GM23338 (cell line): ENCODE measurements around the gene RAP1B. TPM values are rescaled to one million over a fixed set of nuclear protein-coding genes. Genes with fewer than 3 reads are reported as not detected.

ENCODE experiments used
- ATAC-seq: fragments of 200-7000 bp; cut with Tn5 transposase; 3 replicates; pipeline ENCODE4 v1.9.1; 2020
- DNase-seq: peaks from one replicate; pipeline ENCODE4 v3.0.0-alpha.2; 2015; ENCODE audit warnings: low spot score
- H2AFZ ChIP-seq: fragments of 200-600 bp; sonication (generic); 2 replicates; pipeline ENCODE4 v1.8.0; 2016; ENCODE audit warnings: antibody characterized with exemption, mild to moderate bottlenecking, moderate library complexity
- H3F3A ChIP-seq: fragments of 200-600 bp; sonication (generic); replicated peaks from 2 replicates; pipeline ENCODE4 v1.8.0; 2017; ENCODE audit warnings: antibody characterized with exemption, mixed run types, low read depth
- H3K27ac ChIP-seq: fragments of 200-600 bp; sonication (generic); 2 replicates; pipeline ENCODE4 v1.6.1; 2016; ENCODE audit warnings: low read depth
- H3K27me3 ChIP-seq: fragments of 200-600 bp; sonication (generic); 2 replicates; pipeline ENCODE4 v1.8.0; 2016; ENCODE audit warnings: mild to moderate bottlenecking, mixed run types, moderate library complexity; ENCODE audit not compliant: insufficient read depth
- H3K36me3 ChIP-seq: fragments of 200-600 bp; sonication (generic); 2 replicates; pipeline ENCODE4 v1.8.0; 2016; ENCODE audit warnings: mild to moderate bottlenecking; ENCODE audit not compliant: insufficient read depth
- H3K4me1 ChIP-seq: fragments of 200-600 bp; sonication (generic); 2 replicates; pipeline ENCODE4 v1.8.0; 2016; ENCODE audit warnings: mild to moderate bottlenecking, moderate library complexity; ENCODE audit not compliant: insufficient read depth
- H3K4me2 ChIP-seq: fragments of 200-600 bp; sonication (generic); 2 replicates; pipeline ENCODE4 v1.7.1; 2017; ENCODE audit warnings: mixed run types
- H3K4me3 ChIP-seq: fragments of 200-600 bp; sonication (generic); 2 replicates; pipeline ENCODE4 v1.6.1; 2016; ENCODE audit warnings: mixed run types
- H3K79me2 ChIP-seq: fragments of 200-600 bp; sonication (generic); replicated peaks from 2 replicates; pipeline ENCODE4 v1.8.0; 2017; ENCODE audit warnings: mild to moderate bottlenecking; ENCODE audit not compliant: insufficient read depth
- H3K9me2 ChIP-seq: fragments of 200-600 bp; sonication (generic); 2 replicates; pipeline ENCODE4 v1.8.0; 2017; ENCODE audit not compliant: insufficient read depth
- H4K20me1 ChIP-seq: fragments of 200-600 bp; sonication (generic); replicated peaks from 2 replicates; pipeline ENCODE4 v1.8.0; 2017; ENCODE audit warnings: mild to moderate bottlenecking; ENCODE audit not compliant: insufficient read depth
- H3K27ac Mint-ChIP-seq: 2 replicates; pipeline ENCODE4 v1.8.0; 2020; ENCODE audit warnings: inconsistent platforms, mild to moderate bottlenecking, moderate library complexity, mixed read lengths
- H3K27me3 Mint-ChIP-seq: 3 replicates; pipeline ENCODE4 v1.8.0; 2022; ENCODE audit warnings: low read depth, mild to moderate bottlenecking, moderate library complexity, mixed read lengths, inconsistent platforms; ENCODE audit not compliant: insufficient read depth, poor library complexity
- H3K36me3 Mint-ChIP-seq: 3 replicates; pipeline ENCODE4 v1.8.0; 2021; ENCODE audit warnings: low read depth, mild to moderate bottlenecking, inconsistent platforms, moderate library complexity, mixed read lengths
- H3K4me1 Mint-ChIP-seq: 3 replicates; pipeline ENCODE4 v1.8.0; 2020; ENCODE audit warnings: mild to moderate bottlenecking, inconsistent platforms, mixed read lengths
- H3K4me3 Mint-ChIP-seq: 3 replicates; pipeline ENCODE4 v1.8.0; 2021; ENCODE audit warnings: moderate library complexity, mild to moderate bottlenecking, inconsistent platforms, mixed read lengths
- H3K9me3 Mint-ChIP-seq: 3 replicates; pipeline ENCODE4 v1.8.0; 2020; ENCODE audit warnings: moderate library complexity, mild to moderate bottlenecking, inconsistent platforms, mixed read lengths
- CREB1 ChIP-seq: fragments of 250-450 bp; sonication (Bioruptor Pico); IDR thresholded peaks from 2 replicates; pipeline ENCODE4 v1.5.0; 2020; ENCODE audit warnings: low read depth, mild to moderate bottlenecking, moderate library complexity
- EZH2 ChIP-seq: fragments of 200-600 bp; sonication (generic); IDR thresholded peaks from one replicate; pipeline ENCODE4 v1.8.0; 2017; ENCODE audit warnings: antibody characterized with exemption, mild to moderate bottlenecking, low read depth; ENCODE audit not compliant: unreplicated experiment
- EZH2phosphoT487 ChIP-seq: fragments of 200-600 bp; sonication (generic); IDR thresholded peaks from one replicate; pipeline ENCODE4 v1.8.1; 2018; ENCODE audit warnings: antibody characterized with exemption; ENCODE audit not compliant: unreplicated experiment
- JUNB ChIP-seq: IDR thresholded peaks from one replicate; pipeline ENCODE4 v1.6.1; 2016; ENCODE audit warnings: antibody characterized with exemption; ENCODE audit not compliant: unreplicated experiment
- NANOG ChIP-seq: IDR thresholded peaks from 2 replicates; pipeline ENCODE4 v1.6.1; 2016; ENCODE audit warnings: antibody characterized with exemption, borderline replicate concordance
- POLR2AphosphoS5 ChIP-seq: IDR thresholded peaks from 2 replicates; pipeline ENCODE4 v1.6.1; 2016; ENCODE audit warnings: antibody characterized with exemption, low read depth
- STAT1 ChIP-seq: IDR thresholded peaks from one replicate; pipeline ENCODE4 v1.6.1; 2016; ENCODE audit warnings: antibody characterized with exemption; ENCODE audit not compliant: unreplicated experiment
- ZNF114 ChIP-seq: fragments of 250-450 bp; sonication (Bioruptor Pico); IDR thresholded peaks from 2 replicates; pipeline ENCODE4 v1.5.0; 2020; ENCODE audit warnings: mild to moderate bottlenecking, moderate library complexity
- ZNF331 ChIP-seq: fragments of 250-450 bp; sonication (Bioruptor Pico); IDR thresholded peaks from 2 replicates; pipeline ENCODE4 v1.5.0; 2020; ENCODE audit warnings: low read depth, mild to moderate bottlenecking, moderate library complexity
- polyA plus RNA-seq: library from polyadenylated mRNA; unstranded; fragments of >200 nt; fragmentation: Nextera tagmentation; extraction: Ambion mirVana; gene quantifications from 2 replicates; pipeline ENCODE4 v1.2.1, GENCODE V29; 2016
- total RNA-seq: library from RNA; depleted of rRNA; stranded (reverse); fragments of >200 nt; shearing (Covaris generic); gene quantifications from 2 replicates; pipeline ENCODE4 v1.2.3, GENCODE V29; 2014
- TF ChIP-seq, protein P1 (sequence below), 2 experiments: fragments of 200-600 bp in 1 of 2; sonication (generic) in 1 of 2; conservative IDR thresholded peaks; 2 replicates each; pipeline versions ENCODE4 v1.5.1 to v1.6.1; 2016 to 2017; ENCODE audit warnings: antibody characterized with exemption in 2 of 2, low read depth in 2 of 2, mild to moderate bottlenecking in 2 of 2, moderate library complexity in 1 of 2
- TF ChIP-seq, protein P2 (sequence below): IDR thresholded peaks from 2 replicates; pipeline ENCODE4 v1.6.1; 2016; ENCODE audit warnings: antibody characterized with exemption
- TF ChIP-seq, protein P3 (sequence below): fragments of 250-450 bp; sonication (Bioruptor Pico); IDR thresholded peaks from 2 replicates; pipeline ENCODE4 v1.5.0; 2020; ENCODE audit warnings: mild to moderate bottlenecking, moderate library complexity
- TF ChIP-seq, protein P4 (sequence below): IDR thresholded peaks from one replicate; pipeline ENCODE4 v1.6.1; 2018; ENCODE audit warnings: antibody characterized with exemption; ENCODE audit not compliant: unreplicated experiment

The RAP1B gene
- total and polyA plus RNA-seq, 2 experiments from 2014 or later = 90.6 to 128 TPM

DNA sequence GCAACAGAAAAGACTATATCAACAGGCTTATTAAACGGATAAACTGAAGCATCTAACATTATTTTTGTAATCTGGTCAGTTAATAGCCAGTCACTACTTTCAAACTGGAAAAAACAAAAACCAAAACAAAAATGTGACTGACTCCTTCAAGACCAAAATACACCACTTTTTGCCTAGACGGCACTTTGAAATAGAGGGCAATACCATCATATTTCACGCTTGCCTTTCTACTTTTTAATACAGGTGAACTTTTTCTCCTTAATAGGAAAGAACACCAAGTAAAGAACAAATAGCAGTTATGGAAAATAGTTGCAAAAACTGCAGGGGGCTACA, 75.5 kb downstream of the RAP1B start:
- H2AFZ ChIP-seq = no peak overlapping the region; the same call in 1 of the 2 replicates

More for the DNA sequence above, 75.5 kb downstream of the RAP1B start:
- Mint-ChIP-seq H3K27ac (peak overlapping the region; percentile 98), H3K27me3 (peaks cover 9% of the 10 kb centered on the region), H3K4me1 (peaks cover 8% of the 10 kb centered on the region; the same call in 1 of the 3 replicates), H3K36me3 (peaks cover 10% of the 10 kb centered on the region), H3K4me3 (peak overlapping the region; percentile 99), H3K9me3 (no peaks in the 10 kb centered on the region)
- Histone ChIP-seq H3K27me3 (no peaks in the 10 kb centered on the region), H3K27ac (peak overlapping the region; percentile 22; the same call in 1 of the 2 replicates), H3K4me1 (peaks cover 7% of the 10 kb centered on the region), H3K9me2 (no peaks in the 10 kb centered on the region), H3K79me2 (peaks cover 32% of the 10 kb centered on the region), H3F3A (no peaks in the 10 kb centered on the region), H3K4me3 (peak overlapping the region; percentile 86), H4K20me1 (no peaks in the 10 kb centered on the region), H3K4me2 (peak overlapping the region; percentile 75), H3K36me3 (peaks cover 8% of the 10 kb centered on the region; the same call in 1 of the 2 replicates)
- ATAC-seq (no peak), DNase-seq (no peak)
- TF ChIP-seq EZH2 (no peak), EZH2phosphoT487 (no peak), NANOG (no peak), ZNF114 (CRISPR knock-in tag) (no peak), STAT1 (no peak), POLR2AphosphoS5 (no peak), CREB1 (CRISPR knock-in tag) (no peak), ZNF331 (CRISPR knock-in tag) (no peak), JUNB (no peak)
- TF ChIP-seq, protein P1, sequence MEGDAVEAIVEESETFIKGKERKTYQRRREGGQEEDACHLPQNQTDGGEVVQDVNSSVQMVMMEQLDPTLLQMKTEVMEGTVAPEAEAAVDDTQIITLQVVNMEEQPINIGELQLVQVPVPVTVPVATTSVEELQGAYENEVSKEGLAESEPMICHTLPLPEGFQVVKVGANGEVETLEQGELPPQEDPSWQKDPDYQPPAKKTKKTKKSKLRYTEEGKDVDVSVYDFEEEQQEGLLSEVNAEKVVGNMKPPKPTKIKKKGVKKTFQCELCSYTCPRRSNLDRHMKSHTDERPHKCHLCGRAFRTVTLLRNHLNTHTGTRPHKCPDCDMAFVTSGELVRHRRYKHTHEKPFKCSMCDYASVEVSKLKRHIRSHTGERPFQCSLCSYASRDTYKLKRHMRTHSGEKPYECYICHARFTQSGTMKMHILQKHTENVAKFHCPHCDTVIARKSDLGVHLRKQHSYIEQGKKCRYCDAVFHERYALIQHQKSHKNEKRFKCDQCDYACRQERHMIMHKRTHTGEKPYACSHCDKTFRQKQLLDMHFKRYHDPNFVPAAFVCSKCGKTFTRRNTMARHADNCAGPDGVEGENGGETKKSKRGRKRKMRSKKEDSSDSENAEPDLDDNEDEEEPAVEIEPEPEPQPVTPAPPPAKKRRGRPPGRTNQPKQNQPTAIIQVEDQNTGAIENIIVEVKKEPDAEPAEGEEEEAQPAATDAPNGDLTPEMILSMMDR (conservative IDR thresholded peaks at IDR 0.05; ENCODE audit: low read depth in 2 of 2) = no peak
- TF ChIP-seq, protein P2, sequence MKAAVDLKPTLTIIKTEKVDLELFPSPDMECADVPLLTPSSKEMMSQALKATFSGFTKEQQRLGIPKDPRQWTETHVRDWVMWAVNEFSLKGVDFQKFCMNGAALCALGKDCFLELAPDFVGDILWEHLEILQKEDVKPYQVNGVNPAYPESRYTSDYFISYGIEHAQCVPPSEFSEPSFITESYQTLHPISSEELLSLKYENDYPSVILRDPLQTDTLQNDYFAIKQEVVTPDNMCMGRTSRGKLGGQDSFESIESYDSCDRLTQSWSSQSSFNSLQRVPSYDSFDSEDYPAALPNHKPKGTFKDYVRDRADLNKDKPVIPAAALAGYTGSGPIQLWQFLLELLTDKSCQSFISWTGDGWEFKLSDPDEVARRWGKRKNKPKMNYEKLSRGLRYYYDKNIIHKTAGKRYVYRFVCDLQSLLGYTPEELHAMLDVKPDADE = no peak
- TF ChIP-seq, protein P3, sequence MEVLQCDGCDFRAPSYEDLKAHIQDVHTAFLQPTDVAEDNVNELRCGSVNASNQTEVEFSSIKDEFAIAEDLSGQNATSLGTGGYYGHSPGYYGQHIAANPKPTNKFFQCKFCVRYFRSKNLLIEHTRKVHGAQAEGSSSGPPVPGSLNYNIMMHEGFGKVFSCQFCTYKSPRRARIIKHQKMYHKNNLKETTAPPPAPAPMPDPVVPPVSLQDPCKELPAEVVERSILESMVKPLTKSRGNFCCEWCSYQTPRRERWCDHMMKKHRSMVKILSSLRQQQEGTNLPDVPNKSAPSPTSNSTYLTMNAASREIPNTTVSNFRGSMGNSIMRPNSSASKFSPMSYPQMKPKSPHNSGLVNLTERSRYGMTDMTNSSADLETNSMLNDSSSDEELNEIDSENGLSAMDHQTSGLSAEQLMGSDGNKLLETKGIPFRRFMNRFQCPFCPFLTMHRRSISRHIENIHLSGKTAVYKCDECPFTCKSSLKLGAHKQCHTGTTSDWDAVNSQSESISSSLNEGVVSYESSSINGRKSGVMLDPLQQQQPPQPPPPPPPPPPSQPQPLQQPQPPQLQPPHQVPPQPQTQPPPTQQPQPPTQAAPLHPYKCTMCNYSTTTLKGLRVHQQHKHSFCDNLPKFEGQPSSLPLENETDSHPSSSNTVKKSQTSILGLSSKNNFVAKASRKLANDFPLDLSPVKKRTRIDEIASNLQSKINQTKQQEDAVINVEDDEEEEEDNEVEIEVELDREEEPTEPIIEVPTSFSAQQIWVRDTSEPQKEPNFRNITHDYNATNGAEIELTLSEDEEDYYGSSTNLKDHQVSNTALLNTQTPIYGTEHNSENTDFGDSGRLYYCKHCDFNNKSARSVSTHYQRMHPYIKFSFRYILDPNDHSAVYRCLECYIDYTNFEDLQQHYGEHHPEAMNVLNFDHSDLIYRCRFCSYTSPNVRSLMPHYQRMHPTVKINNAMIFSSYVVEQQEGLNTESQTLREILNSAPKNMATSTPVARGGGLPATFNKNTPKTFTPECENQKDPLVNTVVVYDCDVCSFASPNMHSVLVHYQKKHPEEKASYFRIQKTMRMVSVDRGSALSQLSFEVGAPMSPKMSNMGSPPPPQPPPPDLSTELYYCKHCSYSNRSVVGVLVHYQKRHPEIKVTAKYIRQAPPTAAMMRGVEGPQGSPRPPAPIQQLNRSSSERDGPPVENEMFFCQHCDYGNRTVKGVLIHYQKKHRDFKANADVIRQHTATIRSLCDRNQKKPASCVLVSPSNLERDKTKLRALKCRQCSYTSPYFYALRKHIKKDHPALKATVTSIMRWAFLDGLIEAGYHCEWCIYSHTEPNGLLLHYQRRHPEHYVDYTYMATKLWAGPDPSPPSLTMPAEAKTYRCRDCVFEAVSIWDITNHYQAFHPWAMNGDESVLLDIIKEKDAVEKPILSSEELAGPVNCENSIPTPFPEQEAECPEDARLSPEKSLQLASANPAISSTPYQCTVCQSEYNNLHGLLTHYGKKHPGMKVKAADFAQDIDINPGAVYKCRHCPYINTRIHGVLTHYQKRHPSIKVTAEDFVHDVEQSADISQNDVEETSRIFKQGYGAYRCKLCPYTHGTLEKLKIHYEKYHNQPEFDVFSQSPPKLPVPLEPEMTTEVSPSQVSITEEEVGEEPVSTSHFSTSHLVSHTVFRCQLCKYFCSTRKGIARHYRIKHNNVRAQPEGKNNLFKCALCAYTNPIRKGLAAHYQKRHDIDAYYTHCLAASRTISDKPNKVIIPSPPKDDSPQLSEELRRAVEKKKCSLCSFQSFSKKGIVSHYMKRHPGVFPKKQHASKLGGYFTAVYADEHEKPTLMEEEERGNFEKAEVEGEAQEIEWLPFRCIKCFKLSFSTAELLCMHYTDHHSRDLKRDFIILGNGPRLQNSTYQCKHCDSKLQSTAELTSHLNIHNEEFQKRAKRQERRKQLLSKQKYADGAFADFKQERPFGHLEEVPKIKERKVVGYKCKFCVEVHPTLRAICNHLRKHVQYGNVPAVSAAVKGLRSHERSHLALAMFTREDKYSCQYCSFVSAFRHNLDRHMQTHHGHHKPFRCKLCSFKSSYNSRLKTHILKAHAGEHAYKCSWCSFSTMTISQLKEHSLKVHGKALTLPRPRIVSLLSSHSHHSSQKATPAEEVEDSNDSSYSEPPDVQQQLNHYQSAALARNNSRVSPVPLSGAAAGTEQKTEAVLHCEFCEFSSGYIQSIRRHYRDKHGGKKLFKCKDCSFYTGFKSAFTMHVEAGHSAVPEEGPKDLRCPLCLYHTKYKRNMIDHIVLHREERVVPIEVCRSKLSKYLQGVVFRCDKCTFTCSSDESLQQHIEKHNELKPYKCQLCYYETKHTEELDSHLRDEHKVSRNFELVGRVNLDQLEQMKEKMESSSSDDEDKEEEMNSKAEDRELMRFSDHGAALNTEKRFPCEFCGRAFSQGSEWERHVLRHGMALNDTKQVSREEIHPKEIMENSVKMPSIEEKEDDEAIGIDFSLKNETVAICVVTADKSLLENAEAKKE (CRISPR knock-in tag) = no peak
- TF ChIP-seq, protein P4, sequence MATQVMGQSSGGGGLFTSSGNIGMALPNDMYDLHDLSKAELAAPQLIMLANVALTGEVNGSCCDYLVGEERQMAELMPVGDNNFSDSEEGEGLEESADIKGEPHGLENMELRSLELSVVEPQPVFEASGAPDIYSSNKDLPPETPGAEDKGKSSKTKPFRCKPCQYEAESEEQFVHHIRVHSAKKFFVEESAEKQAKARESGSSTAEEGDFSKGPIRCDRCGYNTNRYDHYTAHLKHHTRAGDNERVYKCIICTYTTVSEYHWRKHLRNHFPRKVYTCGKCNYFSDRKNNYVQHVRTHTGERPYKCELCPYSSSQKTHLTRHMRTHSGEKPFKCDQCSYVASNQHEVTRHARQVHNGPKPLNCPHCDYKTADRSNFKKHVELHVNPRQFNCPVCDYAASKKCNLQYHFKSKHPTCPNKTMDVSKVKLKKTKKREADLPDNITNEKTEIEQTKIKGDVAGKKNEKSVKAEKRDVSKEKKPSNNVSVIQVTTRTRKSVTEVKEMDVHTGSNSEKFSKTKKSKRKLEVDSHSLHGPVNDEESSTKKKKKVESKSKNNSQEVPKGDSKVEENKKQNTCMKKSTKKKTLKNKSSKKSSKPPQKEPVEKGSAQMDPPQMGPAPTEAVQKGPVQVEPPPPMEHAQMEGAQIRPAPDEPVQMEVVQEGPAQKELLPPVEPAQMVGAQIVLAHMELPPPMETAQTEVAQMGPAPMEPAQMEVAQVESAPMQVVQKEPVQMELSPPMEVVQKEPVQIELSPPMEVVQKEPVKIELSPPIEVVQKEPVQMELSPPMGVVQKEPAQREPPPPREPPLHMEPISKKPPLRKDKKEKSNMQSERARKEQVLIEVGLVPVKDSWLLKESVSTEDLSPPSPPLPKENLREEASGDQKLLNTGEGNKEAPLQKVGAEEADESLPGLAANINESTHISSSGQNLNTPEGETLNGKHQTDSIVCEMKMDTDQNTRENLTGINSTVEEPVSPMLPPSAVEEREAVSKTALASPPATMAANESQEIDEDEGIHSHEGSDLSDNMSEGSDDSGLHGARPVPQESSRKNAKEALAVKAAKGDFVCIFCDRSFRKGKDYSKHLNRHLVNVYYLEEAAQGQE = no peak
